PC-3 (cell line): ENCODE measurements around the gene SCG2. TPM values are rescaled to one million over a fixed set of nuclear protein-coding genes. Genes with fewer than 3 reads are reported as not detected.

Experiments used
- ATAC-seq: fragments of 200-7000 bp; cut with Tn5 transposase; 2 replicates; pipeline ENCODE4 v1.9.1; 2020; ENCODE audit warnings: mild to moderate bottlenecking, moderate library complexity
- BruUV-seq: library from RNA; stranded (reverse); fragments of 400-500 nt; replicated peaks from 2 replicates; lab custom pipeline; 2021; lab: Mats Ljungman, UMichigan
- CTCF ChIA-PET: fragments of 300-600 bp; sonication (Branson Sonifier 250); formaldehyde crosslinking; loops from one replicate; lab custom pipeline; 2022; ENCODE audit warnings: antibody characterized with exemption; lab: Charles Lee
- POLR2A ChIA-PET: fragments of 300-600 bp; sonication (Branson Sonifier 250); formaldehyde crosslinking; loops from one replicate; lab custom pipeline; 2022; ENCODE audit warnings: antibody characterized with exemption; ENCODE audit not compliant: unreplicated experiment; lab: Charles Lee
- DNase-seq: peaks from one replicate; pipeline ENCODE4 v3.0.0-alpha.2; 2015
- H2AFZ ChIP-seq: fragments of 300-600 bp; sonication (generic); 2 replicates; pipeline ENCODE4 v1.6.0; 2016; ENCODE audit warnings: antibody characterized with exemption, low read length
- H3F3A ChIP-seq: fragments of 300-600 bp; sonication (generic); one replicate; pipeline ENCODE4 v1.6.0; 2017; ENCODE audit warnings: antibody characterized with exemption, low read length, control low read depth, mild to moderate bottlenecking; ENCODE audit not compliant: unreplicated experiment
- H3K27ac ChIP-seq: fragments of 300-600 bp; sonication (generic); 2 replicates; pipeline ENCODE4 v1.5.1; 2016; ENCODE audit warnings: mild to moderate bottlenecking, low read length
- H3K27me3 ChIP-seq: fragments of 300-600 bp; sonication (generic); 2 replicates; pipeline ENCODE4 v1.6.1; 2016; ENCODE audit warnings: low read length, mixed read lengths
- H3K36me3 ChIP-seq: fragments of 300-600 bp; sonication (generic); 2 replicates; pipeline ENCODE4 v1.6.1; 2016; ENCODE audit warnings: low read depth, mixed run types, low read length, mixed read lengths
- H3K4me1 ChIP-seq: fragments of 300-600 bp; sonication (generic); 2 replicates; pipeline ENCODE4 v1.5.1; 2016; ENCODE audit warnings: low read length; ENCODE audit not compliant: insufficient read depth
- H3K4me2 ChIP-seq: fragments of 300-600 bp; sonication (generic); 2 replicates; pipeline ENCODE4 v1.6.0; 2016; ENCODE audit warnings: low read length
- H3K4me3 ChIP-seq: fragments of 300-600 bp; sonication (generic); 2 replicates; pipeline ENCODE4 v1.5.1; 2016; ENCODE audit warnings: mild to moderate bottlenecking, low read length, mixed read lengths
- H3K79me2 ChIP-seq: fragments of 300-600 bp; sonication (generic); 2 replicates; pipeline ENCODE4 v1.6.1; 2017; ENCODE audit warnings: low read length, mixed read lengths
- H3K9ac ChIP-seq: fragments of 300-600 bp; sonication (generic); 2 replicates; pipeline ENCODE4 v1.6.0; 2016; ENCODE audit warnings: mild to moderate bottlenecking, low read length
- H3K9me2 ChIP-seq: fragments of 300-600 bp; sonication (generic); replicated peaks from 2 replicates; pipeline ENCODE4 v1.6.1; 2016; ENCODE audit warnings: mixed run types, low read length, mixed read lengths
- H3K9me3 ChIP-seq: fragments of 300-600 bp; sonication (generic); 2 replicates; pipeline ENCODE4 v1.6.1; 2016; ENCODE audit warnings: low read length, mixed read lengths
- H4K20me1 ChIP-seq: fragments of 300-600 bp; sonication (generic); 2 replicates; pipeline ENCODE4 v1.6.1; 2016; ENCODE audit warnings: low read length, mixed read lengths
- EZH2 ChIP-seq: fragments of 300-600 bp; sonication (generic); IDR thresholded peaks from one replicate; pipeline ENCODE4 v1.6.1; 2017; ENCODE audit warnings: antibody characterized with exemption, mild to moderate bottlenecking, low read length; ENCODE audit not compliant: unreplicated experiment
- EZH2phosphoT487 ChIP-seq: fragments of 300-600 bp; sonication (generic); IDR thresholded peaks from 2 replicates; pipeline ENCODE4 v1.6.1; 2018; ENCODE audit warnings: mild to moderate bottlenecking, antibody characterized with exemption, low read length, borderline replicate concordance
- intact Hi-C: fragments of 100-400 bp; cut with micrococcal nuclease; formaldehyde crosslinking; loops from 2 replicates; pipeline ENCODE4 v1.9.0; 2023
- total RNA-seq: library from RNA; depleted of rRNA; stranded (reverse); fragments of >200 nt; gene quantifications from 2 replicates; pipeline ENCODE4 v1.2.3, GENCODE V29; 2014
- TF ChIP-seq, protein P1 (sequence below): fragments of 300-600 bp; sonication (generic); conservative IDR thresholded peaks from 2 replicates; pipeline ENCODE4 v1.5.1; 2017; ENCODE audit warnings: antibody characterized with exemption, low read depth, mild to moderate bottlenecking, low read length

SCG2 gene
- total RNA-seq, 1 experiment from 2014 or later = 0.51 TPM

DNA sequence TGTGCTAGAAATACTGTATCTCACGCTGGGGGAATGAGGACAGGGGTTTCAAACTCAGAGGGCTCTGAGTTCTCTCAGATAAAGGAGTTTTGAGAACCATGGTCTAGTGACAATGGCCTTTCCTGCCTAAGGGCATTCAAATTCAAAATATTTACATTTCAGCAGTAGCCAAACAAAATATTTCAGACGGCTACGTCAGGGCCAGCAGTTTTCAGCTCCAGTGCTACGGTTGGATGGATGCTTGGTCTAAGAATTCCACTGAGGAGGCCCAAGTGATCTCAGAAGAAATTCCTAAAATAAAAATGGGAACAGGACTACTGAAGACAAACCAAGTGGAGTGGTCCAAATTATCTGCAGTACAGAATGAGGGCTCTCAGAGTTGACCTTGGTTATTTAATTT is 41.1 kb upstream of the SCG2 start:
- H3K4me3 ChIP-seq = no peak overlapping the region
- H3F3A ChIP-seq = no peaks in the 10 kb centered on the region
- H3K27me3 ChIP-seq = no peaks in the 10 kb centered on the region
- intact Hi-C loops = no loop called here
- no peaks in the 10 kb centered on the region for H3K9me3 ChIP-seq
- no peaks in the 10 kb centered on the region for H4K20me1 ChIP-seq
- H3K4me2 ChIP-seq = no peak overlapping the region
- POLR2A ChIA-PET = no interaction called here
- no TSS peak for BruUV-seq
- H3K4me1 ChIP-seq = no peaks in the 10 kb centered on the region
- no peak overlapping the region for H3K9ac ChIP-seq
- no peak overlapping the region for H2AFZ ChIP-seq
- DNase-seq (no peak), ATAC-seq (no peak)
- TF ChIP-seq, protein P1, sequence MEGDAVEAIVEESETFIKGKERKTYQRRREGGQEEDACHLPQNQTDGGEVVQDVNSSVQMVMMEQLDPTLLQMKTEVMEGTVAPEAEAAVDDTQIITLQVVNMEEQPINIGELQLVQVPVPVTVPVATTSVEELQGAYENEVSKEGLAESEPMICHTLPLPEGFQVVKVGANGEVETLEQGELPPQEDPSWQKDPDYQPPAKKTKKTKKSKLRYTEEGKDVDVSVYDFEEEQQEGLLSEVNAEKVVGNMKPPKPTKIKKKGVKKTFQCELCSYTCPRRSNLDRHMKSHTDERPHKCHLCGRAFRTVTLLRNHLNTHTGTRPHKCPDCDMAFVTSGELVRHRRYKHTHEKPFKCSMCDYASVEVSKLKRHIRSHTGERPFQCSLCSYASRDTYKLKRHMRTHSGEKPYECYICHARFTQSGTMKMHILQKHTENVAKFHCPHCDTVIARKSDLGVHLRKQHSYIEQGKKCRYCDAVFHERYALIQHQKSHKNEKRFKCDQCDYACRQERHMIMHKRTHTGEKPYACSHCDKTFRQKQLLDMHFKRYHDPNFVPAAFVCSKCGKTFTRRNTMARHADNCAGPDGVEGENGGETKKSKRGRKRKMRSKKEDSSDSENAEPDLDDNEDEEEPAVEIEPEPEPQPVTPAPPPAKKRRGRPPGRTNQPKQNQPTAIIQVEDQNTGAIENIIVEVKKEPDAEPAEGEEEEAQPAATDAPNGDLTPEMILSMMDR = no peak
- TF ChIP-seq EZH2phosphoT487 = no peak
- TF ChIP-seq EZH2 = no peak
- H3K79me2 ChIP-seq = no peaks in the 10 kb centered on the region
- no peaks in the 10 kb centered on the region for H3K36me3 ChIP-seq
- no peak overlapping the region for H3K27ac ChIP-seq
- CTCF ChIA-PET = no interaction called here
- H3K9me2 ChIP-seq = no peaks in the 10 kb centered on the region

DNA sequence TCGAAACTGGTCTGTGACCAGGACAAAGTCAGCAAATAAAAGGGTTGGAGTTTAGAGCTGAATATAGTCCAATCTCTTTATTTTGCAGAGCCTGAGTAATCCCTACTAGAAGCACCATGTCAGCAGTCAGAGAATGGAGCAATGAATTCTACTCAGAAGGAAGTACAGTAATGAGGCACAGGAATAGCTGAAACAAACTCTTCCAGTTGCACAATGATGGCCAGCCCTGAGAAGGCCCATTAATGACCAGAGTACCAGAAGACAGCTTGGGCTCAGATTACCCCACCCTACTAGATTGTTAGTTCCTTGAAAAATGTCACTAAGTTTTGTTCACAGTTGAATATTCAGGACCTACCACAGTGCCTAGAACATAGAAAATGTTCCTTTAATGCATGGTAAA is 40.3 kb upstream of the SCG2 start:
- no peaks in the 10 kb centered on the region for H3F3A ChIP-seq
- DNase-seq = no peak
- no peaks in the 10 kb centered on the region for H3K79me2 ChIP-seq
- no peak for TF ChIP-seq EZH2
- TF ChIP-seq, protein P1 = no peak
- TF ChIP-seq EZH2phosphoT487 = no peak
- no peak overlapping the region for H2AFZ ChIP-seq
- CTCF ChIA-PET = no interaction called here
- POLR2A ChIA-PET = no interaction called here
- H3K27me3 ChIP-seq = no peaks in the 10 kb centered on the region
- no peaks in the 10 kb centered on the region for H3K36me3 ChIP-seq
- H4K20me1 ChIP-seq = no peaks in the 10 kb centered on the region
- H3K27ac ChIP-seq = no peak overlapping the region
- no peaks in the 10 kb centered on the region for H3K9me2 ChIP-seq
- no peaks in the 10 kb centered on the region for H3K4me1 ChIP-seq
- H3K9ac ChIP-seq = no peak overlapping the region
- BruUV-seq = no TSS peak
- H3K4me2 ChIP-seq = no peak overlapping the region
- H3K9me3 ChIP-seq = no peaks in the 10 kb centered on the region
- intact Hi-C loops = no loop called here
- no peak for ATAC-seq
- H3K4me3 ChIP-seq = no peak overlapping the region

DNA sequence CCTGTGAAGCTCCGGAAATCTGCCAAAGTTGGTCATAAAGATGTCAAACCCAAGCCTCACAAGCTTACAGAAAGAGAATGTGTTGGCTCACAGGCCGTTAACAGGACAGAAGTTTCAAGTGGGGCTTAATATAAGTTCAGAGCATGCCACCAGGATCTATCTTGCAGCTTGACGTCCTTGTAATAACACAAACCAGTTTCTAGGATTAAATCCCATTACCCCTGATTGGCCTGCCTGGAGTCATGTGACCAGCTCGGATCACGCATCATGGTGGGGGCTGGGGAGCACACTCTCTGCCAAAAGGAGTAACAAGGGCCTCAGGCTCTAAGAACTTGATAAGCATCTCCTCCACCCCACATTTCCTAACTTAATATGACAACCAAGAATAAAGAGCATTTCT is 38.9 kb upstream of the SCG2 start:
- Histone ChIP-seq H3F3A (no peaks in the 10 kb centered on the region), H3K36me3 (no peaks in the 10 kb centered on the region), H4K20me1 (no peaks in the 10 kb centered on the region), H3K4me2 (no peak overlapping the region), H2AFZ (no peak overlapping the region), H3K9me2 (no peaks in the 10 kb centered on the region), H3K9me3 (no peaks in the 10 kb centered on the region), H3K27me3 (no peaks in the 10 kb centered on the region), H3K4me3 (no peak overlapping the region), H3K4me1 (no peaks in the 10 kb centered on the region), H3K9ac (no peak overlapping the region), H3K79me2 (no peaks in the 10 kb centered on the region), H3K27ac (no peak overlapping the region)
- no TSS peak for BruUV-seq
- DNase-seq (peak; percentile 31), ATAC-seq (no peak)
- ChIA-PET CTCF (no interaction called here), POLR2A (no interaction called here)
- intact Hi-C loops = no loop called here
- no peak for TF ChIP-seq EZH2phosphoT487
- TF ChIP-seq, protein P1 = no peak
- TF ChIP-seq EZH2 = no peak
